ENCODE results near the gene SLC26A4.

Gene SLC26A4

GRCh38 chr7:107725138-107725740 lies 64.6 kb downstream of the SLC26A4 start:
- DNase-seq (ENCODE audit: low read depth, low spot score), result no peak
- no peak for TF ChIP-seq FOXP2 (optimal IDR thresholded peaks at IDR 0.05; ENCODE audit: control extremely low read depth, extremely low read length, insufficient read depth)
- Histone ChIP-seq H3K36me3 (ENCODE audit: insufficient read depth, low read length) (no peaks in the 10 kb centered on the region), H3K4me3 (no peak overlapping the region), H3K9ac (ENCODE audit: insufficient read length) (no peak overlapping the region), H3K9me3 (ENCODE audit: low read depth, low read length) (no peaks in the 10 kb centered on the region), H3K27ac (no peak overlapping the region)

DNA sequence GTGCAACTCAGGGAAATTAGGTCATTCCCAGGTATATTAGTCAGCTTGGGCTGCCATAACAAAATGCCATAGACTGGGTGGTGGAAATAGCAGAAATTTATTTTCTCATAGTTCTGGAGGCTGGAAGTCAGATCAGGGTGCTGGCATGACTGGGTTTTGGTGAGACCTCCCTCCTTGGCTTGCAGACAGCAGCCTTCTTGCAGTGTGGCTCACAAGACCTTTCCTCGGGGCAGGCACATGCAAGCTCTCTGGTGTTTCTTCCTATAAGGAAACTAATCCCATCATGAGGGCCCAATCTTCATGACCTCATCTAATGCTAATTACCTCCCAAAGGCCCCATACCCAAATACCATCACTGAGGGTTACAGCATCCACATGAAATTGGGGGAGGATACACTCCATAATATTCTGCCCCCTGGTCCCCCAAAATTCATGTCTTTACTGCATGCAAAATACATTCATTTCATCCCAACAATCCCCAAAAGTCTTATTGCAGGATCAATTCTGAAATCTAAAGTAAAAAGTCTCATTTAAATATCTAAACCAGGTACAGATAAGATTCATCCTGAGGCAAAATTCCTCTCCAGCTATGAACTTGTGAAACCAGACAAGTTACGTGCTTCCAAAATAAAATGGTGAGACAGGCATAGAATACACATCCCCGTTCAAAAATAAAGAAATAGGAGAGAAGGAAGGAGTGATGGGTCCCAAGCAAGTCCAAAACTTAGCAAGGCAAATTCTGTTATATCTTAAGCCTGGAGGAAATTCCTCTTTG lies 65.9 kb downstream of the SLC26A4 start:
- no peak overlapping the region for H3K27ac ChIP-seq
- no peak for DNase-seq (ENCODE audit: low read depth, low spot score)

DNA sequence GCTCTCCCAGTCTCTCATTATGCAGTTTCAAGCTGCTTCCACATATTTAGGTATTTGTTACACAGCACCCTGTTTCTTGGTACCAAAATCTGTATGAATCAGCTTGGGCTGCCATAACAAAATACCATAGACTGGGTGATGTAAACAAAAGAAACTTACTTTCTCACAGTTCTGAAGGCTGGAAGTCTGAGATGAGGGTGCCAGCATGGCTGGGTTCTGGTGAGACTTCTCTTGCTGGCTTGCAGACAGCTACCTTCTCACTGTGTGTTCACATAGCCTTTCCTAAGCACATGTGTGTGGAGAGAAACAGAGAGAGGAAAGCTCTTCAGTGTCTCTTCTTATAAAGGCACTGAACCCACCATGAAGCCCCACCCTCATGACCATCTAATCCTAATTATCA lies 67.6 kb downstream of the SLC26A4 start:
- Histone ChIP-seq H3K36me3 (ENCODE audit: insufficient read depth, low read length) (no peaks in the 10 kb centered on the region), H3K9me3 (ENCODE audit: low read depth, low read length) (no peaks in the 10 kb centered on the region), H3K27ac (no peak overlapping the region), H3K4me3 (no peak overlapping the region), H3K9ac (ENCODE audit: insufficient read length) (no peak overlapping the region)
- TF ChIP-seq POLR2AphosphoS5 (IDR thresholded peaks at IDR 0.05; ENCODE audit: borderline replicate concordance, low read depth, low read length) (no peak), EZH2 (IDR thresholded peaks at IDR 0.05) (no peak), FOXP2 (optimal IDR thresholded peaks at IDR 0.05; ENCODE audit: control extremely low read depth, extremely low read length, insufficient read depth) (no peak)
- DNase-seq (ENCODE audit: low read depth, low spot score), result no peak

More for the DNA sequence above, 65.9 kb downstream of the SLC26A4 start:
- TF ChIP-seq FOXP2 (optimal IDR thresholded peaks at IDR 0.05; ENCODE audit: control extremely low read depth, extremely low read length, insufficient read depth) (no peak), POLR2AphosphoS5 (IDR thresholded peaks at IDR 0.05; ENCODE audit: borderline replicate concordance, low read depth, low read length) (no peak), EZH2 (IDR thresholded peaks at IDR 0.05) (no peak)
- Histone ChIP-seq H3K9ac (ENCODE audit: insufficient read length) (no peak overlapping the region), H3K4me3 (no peak overlapping the region), H3K36me3 (ENCODE audit: insufficient read depth, low read length) (no peaks in the 10 kb centered on the region), H3K9me3 (ENCODE audit: low read depth, low read length) (no peaks in the 10 kb centered on the region)

DNA sequence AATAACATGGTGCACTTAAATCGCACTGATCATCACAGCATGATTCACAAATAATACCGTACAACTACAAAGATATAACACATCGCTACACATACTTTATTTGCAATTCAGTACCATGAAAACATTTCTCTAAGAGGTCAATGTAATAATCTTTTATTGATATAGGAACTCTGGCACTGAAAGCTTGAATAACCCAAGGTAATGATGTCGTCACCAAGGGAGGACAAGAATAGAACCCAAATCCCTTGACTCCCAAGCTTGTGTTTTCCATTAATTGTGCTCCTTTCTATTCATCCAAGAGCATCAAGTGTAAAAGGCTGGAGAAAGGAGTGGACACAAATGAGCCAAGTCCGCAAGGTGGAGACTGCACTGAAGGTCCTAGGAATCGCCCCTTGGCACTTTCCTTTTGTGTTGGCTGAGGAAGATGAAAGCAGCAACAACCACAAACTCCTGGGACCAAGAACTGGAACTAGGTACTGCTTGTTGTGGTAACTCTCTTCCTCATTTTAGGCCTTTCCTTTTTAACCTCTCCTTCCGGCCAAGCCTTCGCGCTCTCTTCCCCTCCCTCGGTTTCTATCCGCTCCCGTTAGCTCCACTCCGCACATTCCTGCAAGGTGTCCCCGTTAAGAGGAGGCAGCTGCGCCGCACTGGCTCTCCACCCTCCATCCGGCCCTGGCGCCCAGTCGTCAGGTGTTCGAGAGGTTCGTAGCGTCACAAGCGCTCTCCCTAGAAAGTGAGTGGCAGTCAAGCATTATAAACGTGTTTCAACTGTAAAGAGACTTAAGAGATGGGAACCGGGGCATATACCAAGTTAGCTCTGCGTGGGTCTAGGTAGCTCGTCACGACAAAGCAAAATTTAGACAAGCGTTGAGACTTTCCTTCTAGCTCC lies 82.3 kb downstream of the SLC26A4 start:
- peak overlapping the region; percentile 99 for H3K27ac ChIP-seq
- H3K36me3 ChIP-seq (ENCODE audit: insufficient read depth, low read length), result no peaks in the 10 kb centered on the region
- TF ChIP-seq POLR2AphosphoS5 (IDR thresholded peaks at IDR 0.05; ENCODE audit: borderline replicate concordance, low read depth, low read length), result no peak
- TF ChIP-seq EZH2 (IDR thresholded peaks at IDR 0.05), result no peak
- TF ChIP-seq FOXP2 (optimal IDR thresholded peaks at IDR 0.05; ENCODE audit: control extremely low read depth, extremely low read length, insufficient read depth), result no peak
- H3K4me3 ChIP-seq, result peak overlapping the region; percentile 99
- H3K9me3 ChIP-seq (ENCODE audit: low read depth, low read length), result no peaks in the 10 kb centered on the region
- peak overlapping the region; percentile 99 for H3K9ac ChIP-seq (ENCODE audit: insufficient read length)
- no peak for DNase-seq (ENCODE audit: low read depth, low spot score)

GRCh38 chr7:107743567-107744344 lies 83.1 kb downstream of the SLC26A4 start, which contains the start of gene CBLL1:
Gene CBLL1, plus strand, starts transcription at chr7:107744142. Its CDS starts 22 bp downstream, at chr7:107744164.
- DNase-seq (ENCODE audit: low read depth, low spot score), result peak; percentile 85
- H3K9ac ChIP-seq (ENCODE audit: insufficient read length), result peak within 1 kb of the TSS; percentile 99
- H3K27ac ChIP-seq, result peak within 1 kb of the TSS; percentile 99
- H3K9me3 ChIP-seq (ENCODE audit: low read depth, low read length), result no peaks in the 10 kb centered on the region
- H3K4me3 ChIP-seq, result peak within 1 kb of the TSS; percentile 99
- peaks cover 4% of the 10 kb centered on the region for H3K36me3 ChIP-seq (ENCODE audit: insufficient read depth, low read length)
- TF ChIP-seq POLR2AphosphoS5 (IDR thresholded peaks at IDR 0.05; ENCODE audit: borderline replicate concordance, low read depth, low read length), result peak; percentile 88
- no peak for TF ChIP-seq EZH2 (IDR thresholded peaks at IDR 0.05)
- peak; percentile 100 for TF ChIP-seq FOXP2 (optimal IDR thresholded peaks at IDR 0.05; ENCODE audit: control extremely low read depth, extremely low read length, insufficient read depth)

GRCh38 chr7:107744345-107744750 lies 83.7 kb downstream of the SLC26A4 start:
- peak overlapping the region; percentile 99 for H3K4me3 ChIP-seq
- H3K36me3 ChIP-seq (ENCODE audit: insufficient read depth, low read length), result peaks cover 10% of the 10 kb centered on the region
- H3K27ac ChIP-seq, result peak overlapping the region; percentile 99; the same call in 1 of the 2 replicates
- no peak for DNase-seq (ENCODE audit: low read depth, low spot score)
- TF ChIP-seq FOXP2 (optimal IDR thresholded peaks at IDR 0.05; ENCODE audit: control extremely low read depth, extremely low read length, insufficient read depth), result no peak
- no peak for TF ChIP-seq POLR2AphosphoS5 (IDR thresholded peaks at IDR 0.05; ENCODE audit: borderline replicate concordance, low read depth, low read length)
- TF ChIP-seq EZH2 (IDR thresholded peaks at IDR 0.05), result no peak
- H3K9ac ChIP-seq (ENCODE audit: insufficient read length), result peak overlapping the region; percentile 99
- no peaks in the 10 kb centered on the region for H3K9me3 ChIP-seq (ENCODE audit: low read depth, low read length)

DNA sequence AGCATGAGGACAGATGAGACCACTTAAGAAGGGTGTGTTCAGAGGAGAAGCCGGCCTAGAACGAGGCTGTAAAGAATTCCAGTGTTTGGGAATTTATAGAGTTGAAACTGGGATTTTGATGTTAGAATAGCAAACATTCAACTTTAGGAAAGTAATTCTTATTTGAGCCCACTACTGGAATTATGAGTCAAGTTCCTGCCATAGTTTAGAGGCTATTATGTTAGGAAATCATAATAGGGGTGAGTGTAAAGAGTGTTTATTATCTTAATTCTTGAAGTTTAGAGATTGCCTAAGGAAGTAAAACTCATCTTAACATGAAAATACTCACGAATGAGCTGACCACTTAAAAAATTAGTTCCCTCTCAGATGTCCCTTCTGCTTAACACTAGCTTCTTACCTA lies 85.4 kb downstream of the SLC26A4 start:
- TF ChIP-seq EZH2 (IDR thresholded peaks at IDR 0.05) (no peak), POLR2AphosphoS5 (IDR thresholded peaks at IDR 0.05; ENCODE audit: borderline replicate concordance, low read depth, low read length) (no peak), FOXP2 (optimal IDR thresholded peaks at IDR 0.05; ENCODE audit: control extremely low read depth, extremely low read length, insufficient read depth) (no peak)
- peak overlapping the region; percentile 99; the same call in 1 of the 2 replicates for H3K4me3 ChIP-seq
- H3K27ac ChIP-seq, result no peak overlapping the region
- H3K9ac ChIP-seq (ENCODE audit: insufficient read length), result peak overlapping the region; percentile 99
- H3K36me3 ChIP-seq (ENCODE audit: insufficient read depth, low read length), result peaks cover 26% of the 10 kb centered on the region
- H3K9me3 ChIP-seq (ENCODE audit: low read depth, low read length), result no peaks in the 10 kb centered on the region
- DNase-seq (ENCODE audit: low read depth, low spot score), result no peak

All from SK-N-MC (cell line).